HG02981 (cell line): ENCODE results near the gene CFAP298.

ENCODE experiments used
- ATAC-seq: cut with Tn5 transposase; IDR thresholded peaks from one replicate; pipeline ENCODE4 v1.9.1; 2021; ENCODE audit warnings: mild to moderate bottlenecking, moderate library complexity; ENCODE audit not compliant: unreplicated experiment

CFAP298 gene

GRCh38 chr21:32599526-32599925 is 12.7 kb downstream of the CFAP298 start:
- ATAC-seq, result no peak

GRCh38 chr21:32599091-32599490 is 13.1 kb downstream of the CFAP298 start:
- no peak for ATAC-seq

GRCh38 chr21:32597205-32597604 is 15.0 kb downstream of the CFAP298 start:
- ATAC-seq, result no peak

GRCh38 chr21:32595431-32595830 is 16.7 kb downstream of the CFAP298 start:
- no peak for ATAC-seq

- no peak for ATAC-seq
Measured at GRCh38 chr21:32593690-32594089, 18.5 kb downstream of the CFAP298 start.

GRCh38 chr21:32592929-32593502 is 19.2 kb downstream of the CFAP298 start:
- no peak for ATAC-seq

- ATAC-seq, result no peak
Measured at GRCh38 chr21:32590130-32590529, 22.0 kb downstream of the CFAP298 start.

- no peak for ATAC-seq
Measured at GRCh38 chr21:32587651-32588050, 24.5 kb downstream of the CFAP298 start.

- ATAC-seq, result no peak
Measured at GRCh38 chr21:32587120-32587519, 25.1 kb downstream of the CFAP298 start.

- no peak for ATAC-seq
Measured at GRCh38 chr21:32585970-32586369, 26.2 kb downstream of the CFAP298 start.

- no peak for ATAC-seq
Measured at GRCh38 chr21:32585042-32585710, 27.0 kb downstream of the CFAP298 start, which contains the start of gene TCP10L. TSS of gene TCP10L (minus strand) at chr21:32585523. CDS start at chr21:32584304, 1,219 bp downstream.

- ATAC-seq, result no peak
Measured at GRCh38 chr21:32584472-32584871, 27.7 kb downstream of the CFAP298 start.

- ATAC-seq, result no peak
Measured at GRCh38 chr21:32581732-32582131, 30.4 kb downstream of the CFAP298 start.

- ATAC-seq, result no peak
Measured at GRCh38 chr21:32580949-32581348, 31.2 kb downstream of the CFAP298 start.

GRCh38 chr21:32578107-32578691 is 34.0 kb downstream of the CFAP298 start:
- no peak for ATAC-seq

- ATAC-seq, result no peak
Measured at GRCh38 chr21:32576011-32576410, 36.2 kb downstream of the CFAP298 start.

- no peak for ATAC-seq
Measured at GRCh38 chr21:32574946-32575925, 36.9 kb downstream of the CFAP298 start.

- ATAC-seq, result no peak
Measured at GRCh38 chr21:32572574-32573420, 39.4 kb downstream of the CFAP298 start.

- ATAC-seq, result no peak
Measured at GRCh38 chr21:32570456-32570855, 41.7 kb downstream of the CFAP298 start.
